Activated CD4-positive, alpha-beta T cell treated with anti-CD3 and anti-CD28 coated beads for 4 hours (primary cell): ENCODE data around the gene MIPOL1.
"Not testable (repeated sequence)": the region's sequence is repeated elsewhere in the genome, so short reads cannot be mapped to it uniquely, and the experiment has no call there.

ENCODE experiments used
- DNase-seq, 2 donors: peaks; one replicate each; pipeline ENCODE4 v3.0.0-alpha.2; 2020

MIPOL1 gene

GRCh38 chr14:37187840-37188577 is 9.7 kb upstream of the MIPOL1 start:
- DNase-seq, result not testable (repeated sequence)

GRCh38 chr14:37189733-37190132 is 8.0 kb upstream of the MIPOL1 start:
- not testable (repeated sequence) for DNase-seq

GRCh38 chr14:37194698-37195097 is 3.0 kb upstream of the MIPOL1 start:
- DNase-seq, result no peak

GRCh38 chr14:37195327-37195726 is 2.4 kb upstream of the MIPOL1 start:
- no peak for DNase-seq

- DNase-seq, result no peak
Observed at GRCh38 chr14:37196604-37197420, 925 bp upstream of the MIPOL1 start.

GRCh38 chr14:37198273-37198598 is 499 bp downstream of the MIPOL1 start:
- DNase-seq, result no peak

- DNase-seq, result no peak
Observed at GRCh38 chr14:37198907-37199306, 1.2 kb downstream of the MIPOL1 start.

- no peak for DNase-seq
Observed at GRCh38 chr14:37201724-37202123, 4.0 kb downstream of the MIPOL1 start.

- DNase-seq, result no peak
Observed at GRCh38 chr14:37202265-37202664, 4.5 kb downstream of the MIPOL1 start.

GRCh38 chr14:37202812-37203211 is 5.1 kb downstream of the MIPOL1 start:
- DNase-seq, result no peak

GRCh38 chr14:37203423-37203822 is 5.7 kb downstream of the MIPOL1 start:
- DNase-seq, result no peak

- not testable (repeated sequence) for DNase-seq
Observed at GRCh38 chr14:37205623-37206605, 8.2 kb downstream of the MIPOL1 start.

- not testable (repeated sequence) for DNase-seq
Observed at GRCh38 chr14:37209617-37210016, 11.9 kb downstream of the MIPOL1 start.

- DNase-seq, result no peak
Observed at GRCh38 chr14:37210448-37210847, 12.7 kb downstream of the MIPOL1 start.

- DNase-seq, result no peak
Observed at GRCh38 chr14:37213016-37213415, 15.3 kb downstream of the MIPOL1 start.

- DNase-seq, result no peak
Observed at GRCh38 chr14:37215345-37215744, 17.6 kb downstream of the MIPOL1 start.

- DNase-seq, result no peak
Observed at GRCh38 chr14:37221073-37221472, 23.3 kb downstream of the MIPOL1 start.

GRCh38 chr14:37223947-37224474 is 26.3 kb downstream of the MIPOL1 start:
- DNase-seq, result no peak

GRCh38 chr14:37225668-37226067 is 27.9 kb downstream of the MIPOL1 start:
- DNase-seq, result not testable (repeated sequence)

- no peak for DNase-seq
Observed at GRCh38 chr14:37230551-37231194, 32.9 kb downstream of the MIPOL1 start.

GRCh38 chr14:37232907-37233481 is 35.3 kb downstream of the MIPOL1 start:
- no peak for DNase-seq

GRCh38 chr14:37234222-37234621 is 36.5 kb downstream of the MIPOL1 start:
- DNase-seq, result no peak
